GM21515 (cell line): ENCODE measurements around the gene CELSR1.

Experiments
- ATAC-seq: cut with Tn5 transposase; IDR thresholded peaks from one replicate; pipeline ENCODE4 v1.9.1; 2021; ENCODE audit not compliant: unreplicated experiment

Gene CELSR1, protein sequence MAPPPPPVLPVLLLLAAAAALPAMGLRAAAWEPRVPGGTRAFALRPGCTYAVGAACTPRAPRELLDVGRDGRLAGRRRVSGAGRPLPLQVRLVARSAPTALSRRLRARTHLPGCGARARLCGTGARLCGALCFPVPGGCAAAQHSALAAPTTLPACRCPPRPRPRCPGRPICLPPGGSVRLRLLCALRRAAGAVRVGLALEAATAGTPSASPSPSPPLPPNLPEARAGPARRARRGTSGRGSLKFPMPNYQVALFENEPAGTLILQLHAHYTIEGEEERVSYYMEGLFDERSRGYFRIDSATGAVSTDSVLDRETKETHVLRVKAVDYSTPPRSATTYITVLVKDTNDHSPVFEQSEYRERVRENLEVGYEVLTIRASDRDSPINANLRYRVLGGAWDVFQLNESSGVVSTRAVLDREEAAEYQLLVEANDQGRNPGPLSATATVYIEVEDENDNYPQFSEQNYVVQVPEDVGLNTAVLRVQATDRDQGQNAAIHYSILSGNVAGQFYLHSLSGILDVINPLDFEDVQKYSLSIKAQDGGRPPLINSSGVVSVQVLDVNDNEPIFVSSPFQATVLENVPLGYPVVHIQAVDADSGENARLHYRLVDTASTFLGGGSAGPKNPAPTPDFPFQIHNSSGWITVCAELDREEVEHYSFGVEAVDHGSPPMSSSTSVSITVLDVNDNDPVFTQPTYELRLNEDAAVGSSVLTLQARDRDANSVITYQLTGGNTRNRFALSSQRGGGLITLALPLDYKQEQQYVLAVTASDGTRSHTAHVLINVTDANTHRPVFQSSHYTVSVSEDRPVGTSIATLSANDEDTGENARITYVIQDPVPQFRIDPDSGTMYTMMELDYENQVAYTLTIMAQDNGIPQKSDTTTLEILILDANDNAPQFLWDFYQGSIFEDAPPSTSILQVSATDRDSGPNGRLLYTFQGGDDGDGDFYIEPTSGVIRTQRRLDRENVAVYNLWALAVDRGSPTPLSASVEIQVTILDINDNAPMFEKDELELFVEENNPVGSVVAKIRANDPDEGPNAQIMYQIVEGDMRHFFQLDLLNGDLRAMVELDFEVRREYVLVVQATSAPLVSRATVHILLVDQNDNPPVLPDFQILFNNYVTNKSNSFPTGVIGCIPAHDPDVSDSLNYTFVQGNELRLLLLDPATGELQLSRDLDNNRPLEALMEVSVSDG (N-terminal part only)

DNA sequence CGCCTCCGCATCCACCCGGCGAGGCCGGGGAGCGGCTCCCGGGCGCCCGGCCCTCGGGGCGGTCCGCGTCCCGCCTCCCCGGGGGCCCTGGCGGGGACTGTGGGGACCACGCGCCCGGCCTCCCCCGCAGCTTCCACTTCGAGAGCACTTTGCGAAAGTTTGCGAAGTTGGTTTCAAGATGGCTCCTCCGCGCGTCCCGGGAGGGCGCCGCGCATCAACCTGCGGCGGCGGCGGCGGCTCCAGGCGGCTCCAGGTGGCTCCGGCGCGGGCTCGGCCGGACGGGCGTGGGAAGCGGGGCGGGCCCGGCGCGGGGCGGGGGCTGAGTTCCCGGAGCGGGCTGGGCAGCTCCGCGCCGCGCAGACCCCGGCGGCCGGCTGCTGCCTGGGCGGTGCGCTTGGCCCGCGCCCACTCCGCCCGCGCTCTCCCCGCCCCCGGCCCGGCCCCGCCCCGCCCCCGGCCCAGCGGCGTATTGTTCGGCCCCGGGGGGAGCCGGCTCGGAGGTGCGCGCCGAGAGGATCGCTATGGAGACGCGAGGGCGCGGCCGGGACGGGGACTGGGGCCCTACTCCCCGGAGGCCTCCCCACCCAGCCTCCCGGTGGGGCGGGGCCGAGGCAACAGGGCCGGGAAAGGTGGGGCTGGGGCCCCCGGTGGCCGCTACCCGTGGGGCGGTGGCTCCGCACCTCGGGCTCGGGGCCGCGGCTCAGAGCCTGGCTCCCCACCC lies at the start of gene CELSR1:
CELSR1 (minus strand) TSS at position 396 of the 721 bp plus-strand sequence. CDS start 450 bp downstream, outside the sequence.
- ATAC-seq, result no peak

DNA sequence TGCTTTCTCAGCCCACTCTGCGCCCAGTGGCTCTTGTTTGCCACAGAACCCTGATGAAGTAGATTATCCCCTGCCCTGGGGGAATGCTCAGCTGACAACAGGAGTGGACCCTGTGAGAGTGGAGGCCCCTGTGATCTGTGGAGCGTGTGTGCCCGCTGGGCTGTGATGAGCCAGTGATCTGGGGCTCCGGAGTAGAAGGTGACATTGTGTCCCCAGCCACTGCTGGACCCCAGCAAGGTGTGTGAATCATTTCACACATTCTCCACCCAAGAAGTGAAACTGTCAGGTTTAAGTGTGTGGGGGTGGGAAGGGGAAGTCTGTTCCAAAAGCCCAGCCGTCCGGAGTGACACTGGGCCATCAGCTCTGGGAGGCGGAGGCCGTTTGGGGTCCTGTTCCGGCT lies 49.6 kb upstream of the CELSR1 start:
- ATAC-seq, result peak; percentile 37

DNA sequence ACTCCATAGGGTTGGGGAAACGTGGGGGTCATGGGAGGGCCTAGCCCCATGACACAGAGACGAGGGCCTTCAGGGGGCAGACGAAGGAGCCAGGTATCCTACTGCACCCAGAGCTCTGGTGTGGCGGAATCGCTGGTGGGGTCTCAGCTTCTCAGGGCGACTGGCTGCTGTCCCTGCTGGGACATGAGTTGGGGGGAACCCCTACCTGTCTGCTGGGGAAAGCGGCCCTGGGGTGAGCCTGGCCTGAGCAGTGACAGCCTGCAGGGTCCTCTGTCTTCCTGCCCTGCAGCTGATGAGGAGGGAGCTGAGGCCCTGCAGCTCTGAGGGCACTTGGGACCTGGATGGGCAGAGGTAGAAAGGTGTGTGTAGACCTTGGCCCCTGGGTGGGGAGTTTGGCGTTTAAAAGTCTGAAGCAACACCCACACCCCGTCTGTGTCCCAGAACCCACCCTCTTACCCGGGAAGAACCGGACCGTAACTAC lies 49.2 kb upstream of the CELSR1 start:
- peak; percentile 5 for ATAC-seq

DNA sequence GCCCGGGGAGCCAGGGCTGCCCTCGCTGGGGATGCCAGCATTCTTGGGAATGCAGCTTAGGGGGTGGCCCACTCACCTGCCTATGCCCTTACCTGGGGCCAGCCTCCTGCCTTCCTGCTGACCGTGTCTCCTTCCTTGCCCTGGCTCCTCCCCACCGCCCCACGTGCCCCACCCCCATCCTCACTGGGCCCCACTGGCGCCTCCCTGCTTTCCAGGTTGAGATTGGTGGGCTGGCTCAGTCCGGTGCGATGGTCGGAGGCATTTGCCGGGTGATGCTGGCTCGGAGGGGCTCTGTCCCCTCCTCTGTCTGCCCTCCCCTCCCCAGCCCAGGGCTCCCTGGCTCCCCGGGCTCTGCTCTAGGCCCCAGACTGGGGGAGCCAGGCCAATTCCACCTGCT lies 48.7 kb upstream of the CELSR1 start:
- no peak for ATAC-seq

DNA sequence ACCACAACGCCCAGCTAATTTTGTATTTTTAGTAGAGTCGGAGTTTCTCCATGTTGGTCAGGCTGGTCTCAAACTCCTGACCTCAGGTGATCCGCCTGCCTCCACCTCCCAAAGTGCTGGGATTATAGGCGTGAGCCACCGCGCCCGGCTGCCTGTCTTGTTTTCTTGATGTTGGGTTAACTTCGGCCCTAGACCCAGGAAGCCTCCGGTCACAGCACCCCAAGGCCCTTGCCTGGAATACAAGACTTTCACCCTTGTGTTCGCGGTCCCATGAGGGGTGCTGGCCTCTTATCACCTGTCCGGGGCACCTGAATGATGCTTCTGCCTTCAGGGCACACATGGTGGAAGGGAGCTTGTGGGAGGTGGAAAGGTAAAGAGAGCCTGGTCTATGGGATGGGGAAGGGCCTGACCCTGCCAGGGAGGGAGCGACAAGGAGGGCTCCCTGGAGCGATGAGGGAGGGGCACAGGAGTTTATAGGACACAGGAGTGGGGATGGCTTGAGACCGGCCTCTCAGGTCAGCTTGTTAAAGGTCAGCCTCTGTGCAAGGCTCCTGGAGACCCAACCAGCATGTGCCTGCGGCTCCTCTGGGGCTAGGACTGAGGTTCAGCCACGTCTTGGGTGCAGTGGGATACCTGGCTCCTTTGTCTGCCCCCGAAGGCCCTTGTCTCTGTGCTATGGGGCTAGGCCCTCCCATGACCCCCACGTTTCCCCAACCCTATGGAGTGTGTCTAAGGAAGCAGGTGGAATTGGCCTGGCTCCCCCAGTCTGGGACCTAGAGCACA lies 48.1 kb upstream of the CELSR1 start:
- ATAC-seq, result no peak

DNA sequence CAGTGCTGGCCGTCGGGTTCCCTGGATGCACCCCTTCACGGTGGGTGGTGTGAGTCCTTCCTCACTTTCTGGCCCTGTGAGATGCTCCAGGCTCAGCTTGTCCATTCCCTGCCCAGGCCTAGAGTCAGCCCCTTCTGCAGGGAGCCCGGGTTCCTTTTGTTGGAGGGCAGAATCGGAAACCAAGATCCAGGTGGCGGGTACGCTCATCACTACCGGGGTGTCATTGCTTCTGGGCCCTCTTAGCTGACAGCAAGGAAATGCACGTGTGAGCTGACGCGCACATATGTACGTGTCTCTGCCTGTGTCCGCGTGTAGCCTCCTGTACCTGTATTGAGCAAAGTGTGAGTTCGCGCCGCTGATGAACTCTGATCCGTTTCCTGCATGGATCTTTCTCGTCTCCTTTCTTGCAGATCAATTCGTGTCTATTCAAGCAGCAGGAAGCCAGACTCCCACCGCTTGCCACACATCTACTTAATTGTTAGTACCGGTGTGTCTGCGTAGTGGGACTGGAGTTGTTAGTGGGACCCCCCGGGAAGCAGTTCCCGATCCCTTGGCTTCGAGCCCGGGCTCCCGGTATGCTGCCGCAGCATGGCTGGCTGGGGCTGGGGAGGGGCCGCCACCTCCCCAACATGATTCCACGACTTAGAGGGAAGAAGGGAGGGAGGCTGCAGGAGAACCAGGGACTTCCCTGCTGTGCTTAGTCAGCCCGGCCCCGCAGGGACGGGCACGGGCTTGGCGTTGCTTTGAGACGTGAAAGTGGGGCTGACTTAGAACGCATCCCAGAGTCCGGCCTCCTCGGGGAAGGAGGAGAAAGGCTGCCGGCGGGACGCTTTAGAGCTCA lies 46.9 kb upstream of the CELSR1 start:
- no peak for ATAC-seq

DNA sequence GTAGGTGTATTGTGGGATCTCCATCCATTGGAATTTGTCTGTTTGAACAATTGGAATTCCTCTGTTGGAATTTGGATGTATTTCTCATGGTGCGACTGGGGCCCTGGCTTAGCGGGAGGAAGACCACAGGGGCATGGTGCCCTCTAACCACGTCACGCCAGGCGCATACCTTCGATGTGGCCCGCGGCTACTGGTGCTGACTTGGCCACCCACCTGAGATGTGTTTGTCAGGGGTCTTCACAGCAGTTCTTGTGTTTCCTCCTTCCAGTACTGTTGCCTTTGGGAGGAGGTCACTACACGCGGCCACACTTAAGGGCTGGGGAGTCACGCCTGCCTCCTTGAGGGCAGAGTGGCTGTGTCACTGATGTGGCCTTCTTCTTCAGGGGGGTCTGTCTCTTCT lies 46.2 kb upstream of the CELSR1 start:
- ATAC-seq, result no peak

DNA sequence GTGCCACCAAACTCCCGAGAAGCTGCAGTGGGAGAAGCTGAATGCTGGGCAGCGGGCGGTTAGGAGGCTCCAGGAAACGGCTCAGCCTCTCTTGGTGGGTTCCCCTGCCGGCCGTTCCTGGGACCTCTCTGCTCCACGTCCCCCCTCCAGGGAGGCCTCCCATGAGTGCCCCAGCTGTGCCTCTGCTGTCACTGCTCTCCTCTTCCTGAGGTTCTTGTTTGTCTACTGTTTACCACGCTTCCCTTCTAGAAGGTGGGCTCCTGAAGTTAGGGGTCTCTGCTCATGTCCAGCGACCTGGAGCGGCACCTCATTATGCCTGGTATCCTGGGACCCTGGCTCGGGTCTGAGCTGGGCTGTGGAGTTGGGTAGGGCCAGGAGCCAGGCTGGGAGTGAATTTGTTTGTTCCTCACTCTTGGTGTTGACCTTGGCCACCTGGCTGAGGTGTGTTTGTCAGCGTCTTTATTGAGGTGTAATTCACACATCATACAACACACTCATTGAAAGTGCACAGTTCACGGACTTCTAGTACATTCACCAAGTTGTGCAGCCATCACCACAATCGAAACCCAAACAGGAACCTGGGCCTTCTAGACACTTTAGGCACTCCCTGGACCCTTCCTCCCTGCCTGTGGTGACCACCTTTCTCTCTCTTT lies 45.0 kb upstream of the CELSR1 start:
- no peak for ATAC-seq

DNA sequence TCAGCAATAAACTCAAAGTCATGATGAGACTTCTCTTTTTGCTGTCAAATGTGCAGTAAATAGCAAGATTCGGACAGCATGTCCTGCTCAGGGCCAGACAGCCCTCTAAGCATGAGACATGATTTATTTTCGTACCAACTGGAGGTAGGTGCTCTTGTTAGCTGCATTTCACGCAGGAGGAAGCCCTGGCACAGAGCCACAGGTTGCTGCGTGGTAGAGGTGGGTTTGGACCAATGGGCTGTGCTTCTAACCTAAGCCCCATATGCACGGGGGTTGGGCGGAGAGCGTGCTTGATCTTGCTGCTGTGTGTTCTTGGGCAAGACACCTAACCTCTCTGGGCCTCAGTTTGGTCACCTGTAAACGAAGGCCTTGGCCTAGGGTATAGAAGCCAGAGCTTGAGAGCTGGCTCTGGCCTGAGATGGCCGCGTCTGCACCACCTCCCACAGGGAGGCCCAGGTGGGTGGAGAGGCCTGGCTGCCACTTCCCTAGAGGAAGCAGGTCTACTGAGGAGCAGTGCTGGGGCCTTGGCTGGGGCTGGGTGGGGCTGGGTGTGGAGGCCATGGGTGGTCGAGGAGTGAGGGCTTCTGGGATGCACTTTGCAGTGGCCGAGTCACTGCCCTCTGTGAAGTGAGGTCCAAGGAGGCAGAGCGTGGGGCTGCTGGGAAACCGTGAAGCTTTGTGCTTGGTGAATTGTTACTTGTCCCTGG lies 44.3 kb upstream of the CELSR1 start:
- no peak for ATAC-seq

DNA sequence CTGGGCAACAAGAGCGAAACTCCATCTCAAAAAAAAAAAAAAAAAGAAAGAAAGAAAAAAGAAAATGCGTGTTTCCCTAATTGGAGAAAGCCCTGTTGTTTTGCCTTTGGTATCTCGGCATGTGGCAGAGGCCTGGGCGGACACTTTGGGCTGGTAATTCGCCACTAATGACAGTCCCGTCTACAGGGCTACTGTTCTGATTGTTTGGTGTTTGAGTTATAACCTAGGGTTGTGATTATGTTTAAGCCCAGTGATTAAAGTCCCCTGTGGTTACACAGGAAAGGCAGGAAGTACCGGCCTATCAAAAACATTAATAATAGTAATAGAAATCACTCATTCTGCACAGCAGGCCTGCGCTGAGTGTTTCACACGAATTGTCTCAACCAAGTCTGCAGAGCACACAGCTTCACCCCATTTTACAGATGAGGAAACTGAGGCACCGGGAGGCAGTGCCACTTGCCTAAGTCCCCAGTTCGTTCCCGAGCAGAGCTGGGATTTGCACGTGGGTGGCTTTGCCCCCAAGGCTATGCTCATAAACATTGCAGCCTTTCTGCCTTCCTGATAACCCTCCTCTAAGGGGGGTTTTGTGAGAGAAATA lies 43.6 kb upstream of the CELSR1 start:
- no peak for ATAC-seq

DNA sequence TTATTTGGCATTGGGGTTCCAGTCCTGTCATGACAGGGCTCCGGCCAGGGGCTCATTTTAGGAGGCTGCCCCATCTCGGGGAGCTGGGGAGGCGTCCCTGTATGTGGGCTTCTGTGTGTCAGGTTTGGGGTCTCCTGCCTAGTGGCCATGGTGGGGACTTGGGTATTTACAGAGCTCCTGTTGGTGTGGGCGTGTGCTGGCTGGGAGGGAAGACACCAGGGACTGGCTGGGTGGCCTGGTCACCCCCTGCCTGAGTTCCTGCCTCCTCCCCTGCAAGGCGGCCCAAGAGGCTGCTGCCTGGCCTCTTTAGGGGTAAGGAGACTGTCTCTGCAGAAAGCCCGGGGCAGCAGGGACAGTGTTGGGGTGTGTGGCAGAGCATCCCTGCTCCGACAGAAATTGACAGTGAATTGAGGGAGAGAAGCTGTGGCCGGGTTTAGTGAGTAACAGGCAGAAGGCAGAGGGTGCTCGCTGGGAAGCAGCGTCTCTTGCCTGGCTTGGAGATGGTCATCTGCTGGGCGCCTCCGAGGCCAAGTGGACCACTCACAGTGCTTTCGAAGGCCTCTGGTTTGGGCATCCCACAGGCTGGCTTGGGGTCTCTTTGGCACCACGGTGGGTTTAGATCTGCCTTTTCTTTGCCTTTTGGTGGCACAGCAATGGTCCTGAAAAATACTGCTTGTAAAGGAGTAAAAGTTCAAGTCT lies 42.5 kb upstream of the CELSR1 start:
- no peak for ATAC-seq

DNA sequence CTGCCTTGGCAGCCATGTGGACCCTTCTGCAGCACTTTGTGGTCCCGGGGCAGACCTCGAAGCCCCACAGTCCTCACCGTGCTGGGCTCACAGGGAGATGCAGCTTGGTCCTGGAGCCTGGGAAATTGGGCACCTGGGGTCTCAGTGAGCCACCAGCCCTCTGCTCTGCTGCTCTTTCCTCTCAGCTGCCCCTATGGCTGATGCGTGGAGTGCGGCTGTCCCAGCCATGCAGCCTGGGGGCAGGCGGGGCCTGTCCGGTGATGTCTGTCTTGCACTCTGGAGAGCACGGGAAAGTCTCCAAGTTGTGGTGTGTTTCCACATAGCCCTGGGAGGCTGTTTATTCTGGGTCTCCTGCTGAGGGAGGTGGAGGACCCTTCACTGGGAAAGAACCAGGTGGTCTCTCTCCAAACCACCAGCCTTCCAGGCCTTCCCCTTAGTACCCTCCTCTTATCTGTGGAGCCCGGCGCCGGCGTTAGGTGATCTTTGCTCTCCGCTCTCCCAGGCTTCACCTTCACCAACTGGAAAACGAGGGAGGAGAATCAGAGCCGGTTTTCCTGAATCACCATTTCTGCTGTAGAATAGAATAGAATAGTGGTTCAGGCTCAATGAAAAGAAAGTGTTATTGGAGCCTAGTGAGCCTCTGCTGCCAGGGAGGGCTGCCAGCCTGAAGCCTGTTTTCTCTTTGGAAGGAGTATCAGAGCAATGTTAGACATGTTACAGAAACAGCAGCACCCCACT lies 41.6 kb upstream of the CELSR1 start:
- no peak for ATAC-seq

DNA sequence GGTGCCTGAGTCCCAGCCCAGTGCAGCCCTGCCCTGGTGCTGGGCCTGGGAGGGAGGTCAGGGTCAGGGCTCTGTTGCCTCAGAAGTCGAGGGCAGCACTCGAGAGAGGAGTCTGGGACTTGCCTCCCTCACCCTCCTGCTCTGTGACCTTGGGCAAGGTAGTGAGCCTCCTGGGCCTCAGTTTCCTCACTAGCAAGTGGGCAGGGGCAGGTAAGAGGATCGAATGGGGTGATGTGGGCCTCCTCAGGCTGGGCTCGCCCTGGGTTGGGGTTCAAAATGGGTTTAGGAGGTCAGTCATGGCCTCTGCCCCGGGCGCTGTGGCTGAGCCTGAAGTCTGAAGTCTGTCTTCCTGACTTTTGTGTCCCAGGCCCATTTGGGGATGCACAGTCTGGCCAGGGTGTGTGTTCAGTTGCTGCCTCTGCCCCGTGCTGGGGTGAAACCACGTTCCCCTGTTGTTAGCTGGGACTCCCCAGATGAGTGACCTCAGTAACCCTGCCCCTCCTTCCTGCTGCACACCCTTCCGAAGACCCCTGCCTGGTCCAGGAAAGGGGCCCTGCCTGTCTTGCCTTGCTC lies 40.9 kb upstream of the CELSR1 start:
- ATAC-seq, result no peak

DNA sequence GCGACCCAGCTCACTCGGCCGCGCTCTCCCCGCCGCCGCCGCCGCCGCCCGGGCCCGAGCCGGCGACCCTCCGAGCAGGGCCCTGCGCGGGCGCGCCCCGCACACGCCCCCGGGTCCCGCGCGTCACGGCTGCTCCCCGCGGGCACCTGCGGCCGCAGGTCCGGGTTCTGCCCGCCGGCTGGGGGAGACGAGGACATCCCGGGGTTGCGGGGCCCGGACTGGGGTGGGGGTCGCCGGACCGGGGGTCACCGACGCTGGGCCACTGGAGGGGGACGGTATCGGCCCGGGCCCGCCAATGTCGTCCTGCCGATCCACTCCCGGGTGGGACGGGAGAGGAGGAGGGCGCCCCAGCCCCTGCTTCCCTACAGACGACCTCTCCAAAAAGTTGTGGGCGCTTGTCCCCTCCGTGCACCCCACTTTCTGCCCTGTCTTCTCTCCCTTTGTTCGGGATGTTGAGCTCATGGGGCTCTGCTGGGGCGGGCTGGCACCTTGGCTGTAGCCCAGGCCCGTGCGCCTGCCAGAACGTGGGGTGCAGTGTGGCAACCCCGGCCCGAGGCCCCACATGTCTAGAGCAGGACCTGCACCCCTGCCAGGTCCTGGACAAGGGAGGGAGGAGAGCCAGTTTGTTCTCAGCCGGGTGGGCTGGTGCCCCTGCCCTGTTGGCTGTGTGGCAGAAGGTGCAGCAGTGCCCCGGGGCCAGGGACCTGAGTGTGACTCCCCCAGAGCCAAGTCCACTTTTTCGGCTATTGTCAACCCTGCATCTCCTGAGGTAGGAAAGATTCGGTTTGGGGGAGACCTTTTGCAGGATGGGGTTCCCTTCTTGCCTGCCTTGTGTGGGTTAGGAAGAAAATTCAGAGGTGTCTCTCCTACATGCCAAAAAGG lies 40.2 kb upstream of the CELSR1 start:
- no peak for ATAC-seq
